AG09319 (cell line): ENCODE measurements around the gene OVCH1.

ENCODE experiments used
- DNase-seq: peaks from one replicate; pipeline ENCODE4 v3.0.0-alpha.2; 2010; ENCODE audit warnings: low read depth; ENCODE audit errors: extremely low read depth
- CTCF ChIP-seq: IDR thresholded peaks from 2 replicates; pipeline ENCODE4 v1.5.1; 2011; ENCODE audit warnings: low read depth, mild to moderate bottlenecking, inconsistent platforms, low read length, moderate library complexity

The OVCH1 gene

DNA sequence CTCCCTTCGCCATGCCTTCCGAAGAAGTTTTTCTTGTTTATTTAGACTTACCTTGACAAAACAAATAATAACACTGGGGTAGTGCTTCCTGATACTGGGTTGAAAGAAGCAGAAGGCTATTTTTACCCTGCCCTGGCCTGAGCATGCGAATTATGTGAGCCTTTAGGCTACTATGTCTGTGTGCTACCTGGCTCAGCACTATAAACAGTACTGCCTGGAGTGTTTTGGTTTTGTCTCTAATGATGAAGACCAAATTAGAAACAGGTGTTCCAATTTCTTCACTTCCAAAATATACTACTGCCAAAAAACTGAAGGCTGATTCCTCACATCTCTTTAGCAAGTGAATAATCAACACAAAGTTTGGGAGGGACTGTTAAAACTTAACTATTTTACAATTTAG is 7.6 kb upstream of the OVCH1 start:
- peak; percentile 8 for DNase-seq
- TF ChIP-seq CTCF, result no peak

DNA sequence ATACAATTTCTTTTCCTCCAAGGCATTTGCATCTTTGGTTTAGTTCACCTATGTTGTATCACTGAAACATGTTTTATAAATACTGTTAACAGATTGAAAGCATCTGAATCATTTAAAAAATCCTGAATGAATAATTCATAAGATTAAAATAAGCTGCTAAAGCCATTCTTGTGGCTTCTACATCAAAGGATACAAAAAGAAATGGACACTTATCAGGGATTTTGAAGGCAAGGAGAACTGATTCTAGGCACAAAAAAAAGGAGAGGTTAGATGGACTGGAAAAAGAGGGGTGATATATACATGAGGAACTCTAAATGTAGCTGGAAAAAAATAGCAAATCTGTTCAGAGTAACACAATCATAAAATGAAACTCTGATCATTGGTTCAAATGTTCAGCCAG is 5.8 kb upstream of the OVCH1 start:
- DNase-seq, result no peak
- no peak for TF ChIP-seq CTCF

DNA sequence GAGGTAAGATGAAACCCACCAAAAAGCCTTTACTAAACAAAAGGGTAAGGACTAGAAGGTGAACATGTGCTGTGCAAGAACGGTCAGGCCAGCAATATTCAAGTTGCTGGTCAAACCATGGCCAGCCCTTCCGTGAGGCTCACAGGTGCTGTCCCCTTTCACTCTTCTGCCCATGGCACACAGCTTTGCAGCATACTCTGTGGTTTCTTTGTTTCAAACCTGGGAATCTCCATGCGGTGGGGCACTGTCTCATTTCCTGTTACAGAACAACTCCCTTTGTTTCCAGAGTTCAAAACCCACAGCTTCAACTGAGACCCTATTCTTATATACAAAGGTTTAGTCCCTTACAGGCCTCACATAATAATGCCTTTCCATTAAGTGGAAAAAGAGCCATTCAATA is 1.7 kb upstream of the OVCH1 start:
- no peak for TF ChIP-seq CTCF
- no peak for DNase-seq

GRCh38 chr12:29492891-29493290 is 4.6 kb downstream of the OVCH1 start:
- no peak for DNase-seq
- no peak for TF ChIP-seq CTCF

GRCh38 chr12:29486972-29487371 is 10.5 kb downstream of the OVCH1 start:
- DNase-seq, result no peak
- TF ChIP-seq CTCF, result no peak

DNA sequence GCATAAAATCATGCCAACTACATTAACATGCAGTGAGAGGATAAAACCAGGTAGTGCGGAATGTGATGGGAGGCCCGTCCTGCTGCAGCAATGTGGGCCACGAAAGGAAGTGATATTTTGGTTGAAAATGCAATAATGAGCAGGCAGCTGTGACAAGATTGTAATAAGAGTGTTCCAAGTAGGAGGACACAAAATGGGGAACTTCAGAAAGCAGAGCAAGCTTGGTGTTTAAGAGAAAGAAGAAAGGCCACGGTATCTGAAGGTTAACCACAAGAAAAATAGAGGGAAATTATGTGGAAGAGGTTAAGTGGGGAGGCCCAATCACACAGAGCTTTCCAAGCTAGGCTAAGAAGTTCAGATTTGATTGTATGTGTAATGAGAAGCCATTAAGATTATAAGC is 34.3 kb downstream of the OVCH1 start:
- no peak for DNase-seq
- no peak for TF ChIP-seq CTCF

GRCh38 chr12:29460082-29460481 is 37.4 kb downstream of the OVCH1 start:
- no peak for TF ChIP-seq CTCF
- no peak for DNase-seq
